GM20000 (cell line): Measurements from ENCODE around the gene FAM107B.

Experiments
- DNase-seq: peaks from one replicate; pipeline ENCODE4 v3.0.0; 2012; ENCODE audit warnings: low spot score
- TF ChIP-seq, protein P1 (sequence below): IDR thresholded peaks from 2 replicates; pipeline ENCODE4 v1.5.1; 2012; ENCODE audit warnings: mild to moderate bottlenecking, control low read depth; ENCODE audit errors: extremely low read depth, missing control alignments

Gene FAM107B

DNA sequence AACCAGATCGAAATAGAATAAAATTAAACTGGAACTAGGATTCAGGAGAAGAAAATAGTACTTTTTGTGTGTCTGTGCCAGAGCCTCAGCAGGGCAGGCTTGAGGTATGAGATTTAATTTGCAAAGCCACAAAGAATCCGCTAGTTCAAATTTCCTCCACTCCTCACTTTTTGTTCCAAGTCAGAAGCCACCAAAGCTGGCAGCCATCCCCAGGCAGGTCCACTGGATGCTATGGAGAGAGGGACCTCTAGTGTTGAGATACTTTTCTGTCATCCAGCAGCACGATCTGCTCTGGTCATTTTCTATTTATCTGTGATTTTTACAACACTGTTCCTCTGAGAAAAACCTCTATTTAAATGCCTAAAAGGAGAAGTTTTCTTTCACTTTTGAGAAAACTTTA is 296.1 kb downstream of the FAM107B start:
- DNase-seq: peak; percentile 39
- TF ChIP-seq, protein P1, sequence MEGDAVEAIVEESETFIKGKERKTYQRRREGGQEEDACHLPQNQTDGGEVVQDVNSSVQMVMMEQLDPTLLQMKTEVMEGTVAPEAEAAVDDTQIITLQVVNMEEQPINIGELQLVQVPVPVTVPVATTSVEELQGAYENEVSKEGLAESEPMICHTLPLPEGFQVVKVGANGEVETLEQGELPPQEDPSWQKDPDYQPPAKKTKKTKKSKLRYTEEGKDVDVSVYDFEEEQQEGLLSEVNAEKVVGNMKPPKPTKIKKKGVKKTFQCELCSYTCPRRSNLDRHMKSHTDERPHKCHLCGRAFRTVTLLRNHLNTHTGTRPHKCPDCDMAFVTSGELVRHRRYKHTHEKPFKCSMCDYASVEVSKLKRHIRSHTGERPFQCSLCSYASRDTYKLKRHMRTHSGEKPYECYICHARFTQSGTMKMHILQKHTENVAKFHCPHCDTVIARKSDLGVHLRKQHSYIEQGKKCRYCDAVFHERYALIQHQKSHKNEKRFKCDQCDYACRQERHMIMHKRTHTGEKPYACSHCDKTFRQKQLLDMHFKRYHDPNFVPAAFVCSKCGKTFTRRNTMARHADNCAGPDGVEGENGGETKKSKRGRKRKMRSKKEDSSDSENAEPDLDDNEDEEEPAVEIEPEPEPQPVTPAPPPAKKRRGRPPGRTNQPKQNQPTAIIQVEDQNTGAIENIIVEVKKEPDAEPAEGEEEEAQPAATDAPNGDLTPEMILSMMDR: peak; percentile 35

DNA sequence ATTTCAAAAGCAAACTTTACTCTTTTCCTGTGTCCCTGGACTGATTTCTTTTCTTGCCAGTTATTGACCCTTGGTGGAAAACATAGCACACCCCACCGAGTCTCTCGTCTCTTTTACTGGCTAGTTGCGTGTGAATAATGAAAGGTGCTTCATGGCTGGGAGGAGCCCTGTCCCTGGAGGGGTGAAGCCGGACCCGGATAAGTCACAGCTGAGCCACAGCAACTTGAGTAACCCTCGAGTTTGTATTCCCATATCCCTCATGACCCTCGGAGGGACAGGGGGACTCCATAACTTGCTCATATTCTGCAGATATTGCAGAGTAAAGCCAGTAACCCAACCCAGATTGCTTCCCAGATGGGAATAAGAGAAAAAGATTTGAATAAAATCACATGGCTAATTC is 296.5 kb downstream of the FAM107B start:
- no peak for DNase-seq
- TF ChIP-seq, protein P1: no peak

DNA sequence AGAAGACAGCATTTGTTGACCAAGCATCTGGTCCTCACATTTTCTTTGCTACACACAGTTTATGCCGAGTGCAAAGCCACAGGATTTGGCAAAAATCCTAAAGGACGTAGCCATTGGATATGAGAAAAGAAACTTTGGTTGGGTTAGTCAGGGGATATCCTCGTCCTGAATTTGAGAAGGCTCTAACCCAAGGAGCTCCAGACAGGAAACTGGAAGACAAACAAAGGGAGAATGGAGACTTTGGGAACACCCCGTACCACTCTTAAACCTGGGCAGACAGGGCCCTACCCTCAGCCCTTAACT is 297.3 kb downstream of the FAM107B start:
- DNase-seq: no peak
- TF ChIP-seq, protein P1: no peak

DNA sequence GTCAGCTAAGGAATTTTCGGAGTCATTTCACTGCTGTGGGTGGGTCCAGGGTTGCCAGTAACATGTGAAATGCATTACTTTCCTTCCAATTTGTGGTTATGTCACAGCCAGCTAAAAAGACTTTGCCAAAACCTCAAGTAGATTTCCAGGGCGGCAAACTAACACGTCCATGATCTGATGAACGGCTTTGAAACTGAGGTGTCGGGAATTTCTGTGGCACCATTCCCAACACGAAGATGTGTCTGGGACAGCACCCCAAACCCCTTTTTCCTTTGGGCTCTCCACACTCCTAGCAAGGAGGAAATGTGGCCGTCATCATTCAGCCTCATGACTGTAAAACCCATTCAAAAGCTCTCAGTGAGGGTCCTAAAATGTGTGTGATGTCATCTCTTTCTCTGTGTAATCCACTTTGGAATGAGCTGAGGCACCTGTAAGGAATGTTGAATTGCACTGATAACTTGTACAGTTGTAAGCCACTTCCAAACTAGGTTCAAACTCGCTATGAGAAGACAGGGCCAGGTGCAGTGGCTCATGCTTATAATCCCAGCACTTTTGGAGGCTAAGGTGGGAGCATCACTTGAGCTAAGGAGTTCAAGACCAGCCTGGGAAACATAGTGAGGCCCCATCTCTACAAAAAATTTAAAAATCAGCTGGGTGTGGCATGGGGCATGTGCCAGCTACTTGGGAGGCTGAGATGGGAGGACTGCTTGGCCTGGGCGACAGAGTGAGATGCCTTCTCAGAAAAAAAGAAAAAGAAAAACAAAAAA is 297.9 kb downstream of the FAM107B start:
- DNase-seq: no peak
- TF ChIP-seq, protein P1: no peak

DNA sequence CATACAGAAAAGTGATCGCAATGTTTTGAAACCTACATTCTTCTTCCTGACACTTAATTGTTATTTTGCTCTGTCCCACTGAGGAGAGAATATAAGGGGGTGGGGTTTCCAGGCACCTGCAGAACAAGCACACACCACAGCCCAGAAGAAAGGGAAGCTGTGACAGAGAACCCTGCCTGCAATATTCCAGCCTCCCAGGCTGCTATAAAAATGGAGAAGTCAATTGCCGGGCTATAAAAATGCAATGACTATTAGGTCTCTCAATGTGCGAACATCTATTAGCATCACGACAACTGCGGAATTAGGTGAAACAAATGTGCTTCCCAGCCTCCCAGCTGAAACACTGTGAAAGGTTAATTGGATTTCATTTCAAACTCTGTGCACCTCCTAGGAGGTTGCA is 298.7 kb downstream of the FAM107B start:
- TF ChIP-seq, protein P1: no peak

DNA sequence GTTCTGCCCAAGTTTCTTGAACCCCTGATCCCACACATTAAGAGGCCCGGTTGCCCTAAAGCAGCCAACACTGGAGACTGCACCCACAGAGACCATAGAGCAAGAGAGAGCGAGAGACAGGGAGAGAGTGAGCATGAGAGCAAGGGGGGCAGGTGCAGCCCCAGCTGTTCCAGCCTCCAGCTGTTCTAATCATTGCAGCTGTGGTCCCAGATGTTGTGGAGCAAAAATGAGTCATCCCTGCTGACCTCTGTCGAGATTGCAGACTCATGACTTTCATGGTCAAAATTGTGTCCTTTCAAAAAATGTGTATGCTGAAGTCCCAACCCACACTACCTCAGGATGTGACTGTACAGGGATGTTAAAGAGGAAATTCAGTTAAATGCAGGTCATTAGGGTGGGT is 300.0 kb downstream of the FAM107B start:
- DNase-seq: no peak
- TF ChIP-seq, protein P1: no peak

More for the DNA sequence above, 298.7 kb downstream of the FAM107B start:
- no peak for DNase-seq

DNA sequence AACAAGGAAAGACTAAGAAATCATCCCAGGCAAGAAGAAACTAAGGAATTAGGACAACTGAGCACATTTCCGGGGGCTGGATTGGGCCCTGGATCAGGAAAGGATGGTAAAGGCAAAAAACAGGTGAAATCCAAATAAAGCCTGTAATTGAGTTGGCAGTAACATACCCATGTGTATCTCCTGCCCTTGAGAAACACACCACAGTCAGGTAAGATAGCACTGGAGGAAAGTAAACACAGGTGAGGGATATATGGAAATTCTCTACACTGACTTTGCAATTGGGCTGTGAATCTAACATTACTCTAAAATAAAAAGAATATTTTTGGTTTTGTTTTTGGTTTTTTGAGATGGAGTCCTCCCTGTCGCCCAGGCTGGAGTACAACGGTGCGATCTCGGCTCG is 303.8 kb downstream of the FAM107B start:
- TF ChIP-seq, protein P1: no peak
- no peak for DNase-seq
